ENCODE measurements around the gene CAMSAP1. TPM values are rescaled to one million over a fixed set of nuclear protein-coding genes. Genes with fewer than 3 reads are reported as not detected.

CAMSAP1 gene
- total and polyA plus RNA-seq, 9 of the 15 experiments (the other 6 are each of a cell fraction or from before 2014, with no cell fraction given) = 1.5 to 28.8 (median 14.3) TPM

DNA sequence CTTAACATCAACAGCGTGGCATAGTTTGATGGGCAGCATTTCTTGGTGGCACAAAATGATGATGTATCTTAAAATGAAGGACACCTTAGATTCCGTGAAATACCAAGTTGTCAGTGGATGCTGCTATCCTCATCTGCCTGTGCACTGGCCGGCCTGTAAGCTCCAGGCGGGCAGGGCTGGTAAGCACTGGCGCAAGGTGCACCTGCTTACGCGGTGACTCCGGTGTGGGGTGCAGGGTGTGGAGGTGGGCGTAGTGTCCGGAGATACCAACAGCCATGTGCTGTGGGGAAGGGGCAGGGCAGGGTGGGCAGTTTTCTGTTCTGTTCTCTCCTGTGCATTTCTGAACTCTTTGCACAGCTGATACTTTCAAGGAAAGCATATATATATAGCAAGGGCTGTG is 103.9 kb downstream of the CAMSAP1 start:
- POLR2A ChIA-PET = no interaction called here
- CTCF ChIA-PET (ENCODE audit: low intra/inter-chr PET ratio) = no interaction called here

More for the DNA sequence above, 103.9 kb downstream of the CAMSAP1 start:
- Histone ChIP-seq H3K27ac (ENCODE audit: extremely low read depth, low read depth, low read length) (no peak overlapping the region), H3K36me3 (ENCODE audit: control insufficient read depth, insufficient read depth, low read length) (no peaks in the 10 kb centered on the region), H3K9me3 (replicated peaks; ENCODE audit: control insufficient read depth, insufficient read depth, low read depth, low read length) (no peaks in the 10 kb centered on the region; the same call in 1 of the 2 replicates), H2AFZ (ENCODE audit: low read depth, low read length) (no peak overlapping the region), H3K79me2 (ENCODE audit: control insufficient read depth, insufficient read depth, low read length) (no peaks in the 10 kb centered on the region), H3K4me1 (replicated peaks in 1 of 2; ENCODE audit: control insufficient read depth in 2 of 2, insufficient read depth in 2 of 2, low read length in 2 of 2) (peaks cover 0 to 20% of the 10 kb centered on the region in 2 experiments; a peak in 2 of 5 replicates), H3K4me3 (no peak overlapping the region), H4K20me1 (replicated peaks; ENCODE audit: control insufficient read depth, insufficient read depth, low read length) (no peaks in the 10 kb centered on the region), H3K4me2 (ENCODE audit: insufficient read depth, low read length) (no peak overlapping the region), H3K9ac (ENCODE audit: insufficient read depth in 1 of 2, low read depth in 2 of 2, low read length in 2 of 2) (no peak overlapping the region), H3K27me3 (ENCODE audit: control insufficient read depth in 2 of 2, insufficient read depth in 2 of 2, low read length in 2 of 2) (peaks cover 4 to 10% of the 10 kb centered on the region in 2 experiments; a peak in 4 of 5 replicates), H3K9me1 (ENCODE audit: control insufficient read depth, insufficient read depth, low read length) (no peaks in the 10 kb centered on the region)
- no peak for ATAC-seq
- in situ Hi-C loops (cut with MboI) (loop anchor here (5.0 kb wide), 1 partner anchor 319 kb away; no protein-coding TSS in a partner anchor), intact Hi-C loops (cut with micrococcal nuclease) (no loop called here)
- no peak for FAIRE-seq
- 79% methylated on average over 10 of the region's 10 CpGs for WGBS (ENCODE audit: insufficient coverage, low coverage, missing lambda C conversion rate)
- no peak for DNase-seq (ENCODE audit: extremely low read depth in 1 of 4, low spot score in 3 of 4)
- BruUV-seq (replicated peaks) = no TSS peak
- TF ChIP-seq, protein P1, sequence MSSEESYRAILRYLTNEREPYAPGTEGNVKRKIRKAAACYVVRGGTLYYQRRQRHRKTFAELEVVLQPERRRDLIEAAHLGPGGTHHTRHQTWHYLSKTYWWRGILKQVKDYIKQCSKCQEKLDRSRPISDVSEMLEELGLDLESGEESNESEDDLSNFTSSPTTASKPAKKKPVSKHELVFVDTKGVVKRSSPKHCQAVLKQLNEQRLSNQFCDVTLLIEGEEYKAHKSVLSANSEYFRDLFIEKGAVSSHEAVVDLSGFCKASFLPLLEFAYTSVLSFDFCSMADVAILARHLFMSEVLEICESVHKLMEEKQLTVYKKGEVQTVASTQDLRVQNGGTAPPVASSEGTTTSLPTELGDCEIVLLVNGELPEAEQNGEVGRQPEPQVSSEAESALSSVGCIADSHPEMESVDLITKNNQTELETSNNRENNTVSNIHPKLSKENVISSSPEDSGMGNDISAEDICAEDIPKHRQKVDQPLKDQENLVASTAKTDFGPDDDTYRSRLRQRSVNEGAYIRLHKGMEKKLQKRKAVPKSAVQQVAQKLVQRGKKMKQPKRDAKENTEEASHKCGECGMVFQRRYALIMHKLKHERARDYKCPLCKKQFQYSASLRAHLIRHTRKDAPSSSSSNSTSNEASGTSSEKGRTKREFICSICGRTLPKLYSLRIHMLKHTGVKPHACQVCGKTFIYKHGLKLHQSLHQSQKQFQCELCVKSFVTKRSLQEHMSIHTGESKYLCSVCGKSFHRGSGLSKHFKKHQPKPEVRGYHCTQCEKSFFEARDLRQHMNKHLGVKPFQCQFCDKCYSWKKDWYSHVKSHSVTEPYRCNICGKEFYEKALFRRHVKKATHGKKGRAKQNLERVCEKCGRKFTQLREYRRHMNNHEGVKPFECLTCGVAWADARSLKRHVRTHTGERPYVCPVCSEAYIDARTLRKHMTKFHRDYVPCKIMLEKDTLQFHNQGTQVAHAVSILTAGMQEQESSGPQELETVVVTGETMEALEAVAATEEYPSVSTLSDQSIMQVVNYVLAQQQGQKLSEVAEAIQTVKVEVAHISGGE (CRISPR knock-in tag; IDR thresholded peaks at IDR 0.05) = no peak
- TF ChIP-seq CBX5 (IDR thresholded peaks at IDR 0.05; ENCODE audit: borderline replicate concordance, low read depth) = no peak
- TF ChIP-seq, protein P2, sequence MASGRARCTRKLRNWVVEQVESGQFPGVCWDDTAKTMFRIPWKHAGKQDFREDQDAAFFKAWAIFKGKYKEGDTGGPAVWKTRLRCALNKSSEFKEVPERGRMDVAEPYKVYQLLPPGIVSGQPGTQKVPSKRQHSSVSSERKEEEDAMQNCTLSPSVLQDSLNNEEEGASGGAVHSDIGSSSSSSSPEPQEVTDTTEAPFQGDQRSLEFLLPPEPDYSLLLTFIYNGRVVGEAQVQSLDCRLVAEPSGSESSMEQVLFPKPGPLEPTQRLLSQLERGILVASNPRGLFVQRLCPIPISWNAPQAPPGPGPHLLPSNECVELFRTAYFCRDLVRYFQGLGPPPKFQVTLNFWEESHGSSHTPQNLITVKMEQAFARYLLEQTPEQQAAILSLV (tag; IDR thresholded peaks at IDR 0.05) = no peak
